ENCODE results near the gene SORCS2. TPM values are rescaled to one million over a fixed set of nuclear protein-coding genes. Genes with fewer than 3 reads are reported as not detected.

The SORCS2 gene
- total RNA-seq, 4 donors from 2014 or later = 1.1 to 2.5 (median 2.0) TPM

GRCh38 chr4:7423391-7423790, 231.1 kb downstream of the SORCS2 start:
- TF ChIP-seq POLR2A (IDR thresholded peaks at IDR 0.05) = no peak
- no peak for TF ChIP-seq CTCF (IDR thresholded peaks at IDR 0.05)
- Histone ChIP-seq H3K4me3 (no peak overlapping the region), H3K9me3 (no peaks in the 10 kb centered on the region), H3K36me3 (no peaks in the 10 kb centered on the region), H3K4me1 (peaks cover 0 to 29% (median 6%) of the 10 kb centered on the region in 3 donors), H3K27me3 (peaks cover 0 to 11% (median 0%) of the 10 kb centered on the region in 4 donors), H3K27ac (no peak overlapping the region)
- DNase-seq = no peak
- intact Hi-C loops (cut with DNase I) = no loop called here
- 76 to 89% methylated on average over 2 to 3 of the region's 5 CpGs for WGBS, 2 donors

- Histone ChIP-seq H3K27ac (no peak overlapping the region), H3K4me1 (peaks cover 0 to 29% (median 6%) of the 10 kb centered on the region in 3 donors), H3K36me3 (no peaks in the 10 kb centered on the region), H3K27me3 (peaks cover 0 to 11% (median 0%) of the 10 kb centered on the region in 4 donors), H3K4me3 (no peak overlapping the region), H3K9me3 (no peaks in the 10 kb centered on the region)
- TF ChIP-seq POLR2A (IDR thresholded peaks at IDR 0.05) = no peak
- no peak for TF ChIP-seq CTCF (IDR thresholded peaks at IDR 0.05)
- intact Hi-C loops (cut with DNase I) = no loop called here
- no peak for DNase-seq
- WGBS, 2 donors = 20 to 29% methylated on average over 1 to 6 of the region's 17 CpGs
Observed at GRCh38 chr4:7423801-7424552, 231.6 kb downstream of the SORCS2 start.

DNA sequence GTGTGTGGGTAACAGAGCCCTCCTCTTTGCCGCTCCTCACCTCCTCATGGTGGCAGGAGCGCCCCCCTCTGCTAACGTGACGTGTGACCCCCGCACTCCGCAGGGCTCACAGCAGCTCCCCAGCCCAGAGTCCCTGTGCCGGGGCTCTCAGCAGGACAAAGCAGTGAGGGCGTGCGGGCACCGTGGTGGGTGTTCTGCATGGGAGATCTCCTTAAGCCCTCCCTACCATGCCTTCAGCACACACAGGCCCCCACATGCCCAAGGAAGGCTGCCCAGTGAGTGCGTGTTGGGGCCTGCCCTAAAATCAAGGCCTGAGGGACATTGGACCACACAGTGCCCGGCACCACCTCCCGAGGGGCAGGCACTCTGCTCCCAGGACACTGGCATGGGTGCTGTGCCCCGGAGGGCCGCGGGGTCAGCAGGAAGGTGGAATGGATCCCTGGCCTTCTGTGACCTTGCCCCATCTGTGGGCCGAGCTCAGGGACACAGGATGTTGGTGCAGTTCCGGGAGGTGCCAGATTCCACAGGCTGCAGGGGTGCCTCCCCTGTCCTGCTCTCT, 232.3 kb downstream of the SORCS2 start:
- peak overlapping the region in 1 of 4 donors; percentile 17 for H3K4me3 ChIP-seq
- H3K27ac ChIP-seq = no peak overlapping the region
- intact Hi-C loops (cut with DNase I) = no loop called here
- peaks cover 0 to 11% (median 0%) of the 10 kb centered on the region in 4 donors for H3K27me3 ChIP-seq
- no peak for DNase-seq
- TF ChIP-seq CTCF (IDR thresholded peaks at IDR 0.05) (no peak), POLR2A (IDR thresholded peaks at IDR 0.05) (no peak)
- H3K36me3 ChIP-seq = no peaks in the 10 kb centered on the region
- 60% methylated on average over 1 of the region's 18 CpGs; no CpG with 5 or more reads in 1 of the 2 donors for WGBS, 2 donors
- peaks cover 0 to 29% (median 6%) of the 10 kb centered on the region in 3 donors for H3K4me1 ChIP-seq
- H3K9me3 ChIP-seq = no peaks in the 10 kb centered on the region

DNA sequence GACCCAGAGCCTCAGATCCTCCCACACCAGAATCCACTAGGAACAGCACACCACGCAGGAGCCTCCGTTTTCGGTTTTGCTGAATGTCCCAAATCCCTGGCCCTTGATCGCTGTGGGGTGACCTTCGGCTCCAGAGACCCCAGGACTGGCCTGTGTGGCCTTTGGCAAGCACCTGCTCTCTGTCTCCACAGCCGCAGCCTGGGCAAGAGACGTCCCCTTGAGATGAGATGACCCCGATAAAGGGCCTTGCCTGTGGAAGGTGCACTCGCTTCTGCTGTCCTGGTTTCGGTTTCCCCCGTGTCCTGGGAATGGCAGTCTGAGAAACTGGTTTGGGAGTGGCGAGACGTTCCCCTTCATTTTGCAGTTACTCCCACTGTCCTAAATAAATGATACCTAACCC, 232.8 kb downstream of the SORCS2 start:
- H3K9me3 ChIP-seq = no peaks in the 10 kb centered on the region
- TF ChIP-seq POLR2A (IDR thresholded peaks at IDR 0.05) (no peak), CTCF (IDR thresholded peaks at IDR 0.05) (no peak)
- no peak for DNase-seq
- WGBS, 2 donors = 91% methylated on average over 4 of the region's 13 CpGs; no CpG with 5 or more reads in 1 of the 2 donors
- H3K27ac ChIP-seq = no peak overlapping the region
- intact Hi-C loops (cut with DNase I) = no loop called here
- peak overlapping the region in 1 of 4 donors; percentile 17 for H3K4me3 ChIP-seq
- peaks cover 0 to 11% (median 0%) of the 10 kb centered on the region in 4 donors for H3K27me3 ChIP-seq
- H3K4me1 ChIP-seq = peaks cover 0 to 28% (median 6%) of the 10 kb centered on the region in 3 donors
- no peaks in the 10 kb centered on the region for H3K36me3 ChIP-seq

Data from esophagus squamous epithelium (tissue), 5 donors.